ENCODE data around the gene UEVLD. TPM values are rescaled to one million over a fixed set of nuclear protein-coding genes. Genes with fewer than 3 reads are reported as not detected.
A peak's percentile ranks its signal among the peaks of the same experiment; 100 is the strongest.

UEVLD gene
- total and polyA plus RNA-seq, 4 donors = 5.7 to 15.5 (median 6.7) TPM

DNA sequence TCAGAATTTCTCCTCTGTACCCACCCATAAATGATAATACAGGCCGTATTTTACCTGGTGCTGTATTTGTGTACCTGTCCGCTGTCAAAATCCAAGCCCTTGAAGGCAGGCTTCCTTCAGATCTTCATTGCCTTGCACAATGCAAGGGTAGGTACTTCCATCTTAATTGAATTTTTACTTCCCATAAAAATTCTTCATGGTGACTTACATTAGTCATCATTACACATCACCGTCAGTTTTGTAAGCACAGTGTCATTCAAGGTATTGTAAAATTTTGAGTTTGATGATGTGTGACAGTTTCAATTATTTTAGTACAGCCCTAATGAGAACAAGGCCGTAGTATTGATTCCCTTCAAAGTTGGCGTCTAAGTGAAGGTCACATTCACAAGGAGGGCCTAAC, 61.0 kb downstream of the UEVLD start (continued):
- TF ChIP-seq, protein P1, sequence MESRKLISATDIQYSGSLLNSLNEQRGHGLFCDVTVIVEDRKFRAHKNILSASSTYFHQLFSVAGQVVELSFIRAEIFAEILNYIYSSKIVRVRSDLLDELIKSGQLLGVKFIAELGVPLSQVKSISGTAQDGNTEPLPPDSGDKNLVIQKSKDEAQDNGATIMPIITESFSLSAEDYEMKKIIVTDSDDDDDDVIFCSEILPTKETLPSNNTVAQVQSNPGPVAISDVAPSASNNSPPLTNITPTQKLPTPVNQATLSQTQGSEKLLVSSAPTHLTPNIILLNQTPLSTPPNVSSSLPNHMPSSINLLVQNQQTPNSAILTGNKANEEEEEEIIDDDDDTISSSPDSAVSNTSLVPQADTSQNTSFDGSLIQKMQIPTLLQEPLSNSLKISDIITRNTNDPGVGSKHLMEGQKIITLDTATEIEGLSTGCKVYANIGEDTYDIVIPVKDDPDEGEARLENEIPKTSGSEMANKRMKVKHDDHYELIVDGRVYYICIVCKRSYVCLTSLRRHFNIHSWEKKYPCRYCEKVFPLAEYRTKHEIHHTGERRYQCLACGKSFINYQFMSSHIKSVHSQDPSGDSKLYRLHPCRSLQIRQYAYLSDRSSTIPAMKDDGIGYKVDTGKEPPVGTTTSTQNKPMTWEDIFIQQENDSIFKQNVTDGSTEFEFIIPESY (IDR thresholded peaks at IDR 0.05) = no peak
- TF ChIP-seq YY1 (IDR thresholded peaks at IDR 0.05) (no peak), NR2F2 (IDR thresholded peaks at IDR 0.05) (no peak)

DNA sequence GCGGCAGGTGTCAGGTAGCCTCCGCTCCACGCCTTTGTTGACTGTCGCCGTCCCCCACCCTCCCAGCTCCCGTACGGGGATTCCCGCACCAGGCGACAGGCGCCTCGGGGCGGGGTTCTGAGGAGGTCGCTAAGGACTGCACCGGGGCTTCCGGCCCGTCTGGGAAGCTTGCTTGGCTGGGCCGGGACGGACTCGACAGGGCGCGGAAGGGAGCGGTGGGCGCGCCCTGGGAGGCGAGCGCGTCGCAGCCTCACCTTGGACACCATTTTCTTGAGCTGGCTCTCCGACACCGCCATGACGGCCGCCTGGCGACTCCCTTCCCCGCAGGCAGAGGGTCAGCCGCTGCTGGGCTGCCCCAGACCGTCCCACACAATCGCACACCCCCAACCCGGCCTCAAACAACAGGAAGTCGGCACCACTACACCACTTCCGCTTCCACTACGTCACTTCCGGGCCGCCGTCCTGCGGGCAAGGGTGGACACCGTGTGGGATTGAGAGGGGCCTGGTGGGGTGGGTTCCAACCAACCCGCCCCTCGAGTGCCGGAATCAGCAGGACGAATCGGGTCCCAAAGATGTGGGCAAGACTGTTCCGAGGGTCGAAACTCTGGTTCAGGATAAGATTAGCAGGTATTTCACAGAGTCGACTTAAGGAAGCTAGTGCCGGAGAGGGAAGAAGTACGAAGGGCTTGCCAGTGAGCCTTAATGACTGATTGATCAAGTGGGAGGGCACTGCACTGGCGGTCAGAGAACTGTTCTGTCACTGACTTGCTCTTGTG, 61.8 kb downstream of the UEVLD start, which contains the start of gene TSG101:
Gene TSG101, minus strand, starts transcription at position 422 of the 776 bp plus-strand sequence. Its CDS starts 126 bp downstream, at position 296.
- Histone ChIP-seq H3K4me3 (ENCODE audit: low read depth in 1 of 3, low read length in 3 of 3) (peak within 1 kb of the TSS; percentile 90 to 99 (median 92)), H3K27me3 (ENCODE audit: control insufficient read depth in 4 of 4, insufficient read depth in 4 of 4, low read length in 3 of 4) (no peaks in the 10 kb centered on the region), H3K4me1 (ENCODE audit: control insufficient read depth in 4 of 4, insufficient read depth in 4 of 4, low read length in 3 of 4) (peaks cover 2 to 22% (median 17%) of the 10 kb centered on the region in 4 donors), H3K9me3 (ENCODE audit: control insufficient read depth in 4 of 4, low read length in 3 of 4) (no peaks in the 10 kb centered on the region), H3K36me3 (ENCODE audit: control insufficient read depth in 4 of 4, insufficient read depth in 3 of 4, low read depth in 1 of 4, low read length in 3 of 4) (no peaks in the 10 kb centered on the region), H3K9ac (ENCODE audit: low read depth in 1 of 2, low read length in 2 of 2) (peak within 1 kb of the TSS; percentile 96 to 97), H3K27ac (ENCODE audit: low read depth in 1 of 2, low read length in 2 of 2) (peak within 1 kb of the TSS; percentile 87 to 94)
- peak; percentile 95 for DNase-seq (ENCODE audit: low spot score)
- TF ChIP-seq, protein P2, sequence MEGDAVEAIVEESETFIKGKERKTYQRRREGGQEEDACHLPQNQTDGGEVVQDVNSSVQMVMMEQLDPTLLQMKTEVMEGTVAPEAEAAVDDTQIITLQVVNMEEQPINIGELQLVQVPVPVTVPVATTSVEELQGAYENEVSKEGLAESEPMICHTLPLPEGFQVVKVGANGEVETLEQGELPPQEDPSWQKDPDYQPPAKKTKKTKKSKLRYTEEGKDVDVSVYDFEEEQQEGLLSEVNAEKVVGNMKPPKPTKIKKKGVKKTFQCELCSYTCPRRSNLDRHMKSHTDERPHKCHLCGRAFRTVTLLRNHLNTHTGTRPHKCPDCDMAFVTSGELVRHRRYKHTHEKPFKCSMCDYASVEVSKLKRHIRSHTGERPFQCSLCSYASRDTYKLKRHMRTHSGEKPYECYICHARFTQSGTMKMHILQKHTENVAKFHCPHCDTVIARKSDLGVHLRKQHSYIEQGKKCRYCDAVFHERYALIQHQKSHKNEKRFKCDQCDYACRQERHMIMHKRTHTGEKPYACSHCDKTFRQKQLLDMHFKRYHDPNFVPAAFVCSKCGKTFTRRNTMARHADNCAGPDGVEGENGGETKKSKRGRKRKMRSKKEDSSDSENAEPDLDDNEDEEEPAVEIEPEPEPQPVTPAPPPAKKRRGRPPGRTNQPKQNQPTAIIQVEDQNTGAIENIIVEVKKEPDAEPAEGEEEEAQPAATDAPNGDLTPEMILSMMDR (IDR thresholded peaks at IDR 0.05; ENCODE audit: low read depth, low read length, missing input control) = no peak
- TF ChIP-seq FOXA1 (IDR thresholded peaks at IDR 0.05) = peak; percentile 3
- TF ChIP-seq TAF1 (conservative IDR thresholded peaks at IDR 0.05) = peak; percentile 42
- peak; percentile 49 for TF ChIP-seq SP1 (IDR thresholded peaks at IDR 0.05)
- peak; percentile 50 to 52 for TF ChIP-seq EGR1 (IDR thresholded peaks at IDR 0.05; ENCODE audit: low read depth in 2 of 2)
- TF ChIP-seq, protein P1 (IDR thresholded peaks at IDR 0.05) = no peak
- no peak for TF ChIP-seq HNF4A (conservative IDR thresholded peaks at IDR 0.05)
- TF ChIP-seq HNF4G (IDR thresholded peaks at IDR 0.05) = no peak
- TF ChIP-seq, protein P3, sequence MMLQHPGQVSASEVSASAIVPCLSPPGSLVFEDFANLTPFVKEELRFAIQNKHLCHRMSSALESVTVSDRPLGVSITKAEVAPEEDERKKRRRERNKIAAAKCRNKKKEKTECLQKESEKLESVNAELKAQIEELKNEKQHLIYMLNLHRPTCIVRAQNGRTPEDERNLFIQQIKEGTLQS (IDR thresholded peaks at IDR 0.05) = peak; percentile 13
- no peak for TF ChIP-seq NR2F2 (IDR thresholded peaks at IDR 0.05)
- no peak for TF ChIP-seq JUND (IDR thresholded peaks at IDR 0.05)
- peak; percentile 9 for TF ChIP-seq FOXA2 (IDR thresholded peaks at IDR 0.05)
- TF ChIP-seq, protein P4, sequence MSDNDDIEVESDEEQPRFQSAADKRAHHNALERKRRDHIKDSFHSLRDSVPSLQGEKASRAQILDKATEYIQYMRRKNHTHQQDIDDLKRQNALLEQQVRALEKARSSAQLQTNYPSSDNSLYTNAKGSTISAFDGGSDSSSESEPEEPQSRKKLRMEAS (IDR thresholded peaks at IDR 0.05) = peak; percentile 77
- TF ChIP-seq YY1 (IDR thresholded peaks at IDR 0.05) = peak; percentile 63
- TF ChIP-seq, protein P5, sequence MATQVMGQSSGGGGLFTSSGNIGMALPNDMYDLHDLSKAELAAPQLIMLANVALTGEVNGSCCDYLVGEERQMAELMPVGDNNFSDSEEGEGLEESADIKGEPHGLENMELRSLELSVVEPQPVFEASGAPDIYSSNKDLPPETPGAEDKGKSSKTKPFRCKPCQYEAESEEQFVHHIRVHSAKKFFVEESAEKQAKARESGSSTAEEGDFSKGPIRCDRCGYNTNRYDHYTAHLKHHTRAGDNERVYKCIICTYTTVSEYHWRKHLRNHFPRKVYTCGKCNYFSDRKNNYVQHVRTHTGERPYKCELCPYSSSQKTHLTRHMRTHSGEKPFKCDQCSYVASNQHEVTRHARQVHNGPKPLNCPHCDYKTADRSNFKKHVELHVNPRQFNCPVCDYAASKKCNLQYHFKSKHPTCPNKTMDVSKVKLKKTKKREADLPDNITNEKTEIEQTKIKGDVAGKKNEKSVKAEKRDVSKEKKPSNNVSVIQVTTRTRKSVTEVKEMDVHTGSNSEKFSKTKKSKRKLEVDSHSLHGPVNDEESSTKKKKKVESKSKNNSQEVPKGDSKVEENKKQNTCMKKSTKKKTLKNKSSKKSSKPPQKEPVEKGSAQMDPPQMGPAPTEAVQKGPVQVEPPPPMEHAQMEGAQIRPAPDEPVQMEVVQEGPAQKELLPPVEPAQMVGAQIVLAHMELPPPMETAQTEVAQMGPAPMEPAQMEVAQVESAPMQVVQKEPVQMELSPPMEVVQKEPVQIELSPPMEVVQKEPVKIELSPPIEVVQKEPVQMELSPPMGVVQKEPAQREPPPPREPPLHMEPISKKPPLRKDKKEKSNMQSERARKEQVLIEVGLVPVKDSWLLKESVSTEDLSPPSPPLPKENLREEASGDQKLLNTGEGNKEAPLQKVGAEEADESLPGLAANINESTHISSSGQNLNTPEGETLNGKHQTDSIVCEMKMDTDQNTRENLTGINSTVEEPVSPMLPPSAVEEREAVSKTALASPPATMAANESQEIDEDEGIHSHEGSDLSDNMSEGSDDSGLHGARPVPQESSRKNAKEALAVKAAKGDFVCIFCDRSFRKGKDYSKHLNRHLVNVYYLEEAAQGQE (IDR thresholded peaks at IDR 0.05) = no peak
- peak; percentile 90 to 99 for TF ChIP-seq RXRA (IDR thresholded peaks at IDR 0.05)
- TF ChIP-seq RAD21 (IDR thresholded peaks at IDR 0.05) = no peak
- TF ChIP-seq GABPA (IDR thresholded peaks at IDR 0.05 in 1 of 2, conservative IDR thresholded peaks at IDR 0.05 in 1 of 2) = peak; percentile 98 to 100
- WGBS = under 1% methylated on average over 57 of the region's 57 CpGs
